H1 (cell line): ENCODE results near the gene COX7A2.

Experiments used
- BRCA1 ChIP-seq: IDR thresholded peaks from 2 replicates; pipeline ENCODE4 v1.6.1; 2012; ENCODE audit warnings: low read depth, low read length, improper control_type of control experiment
- KDM1A ChIP-seq: fragments of 200-600, 300-600 bp; sonication (generic); IDR thresholded peaks from 2 replicates; pipeline ENCODE4 v1.7.1; 2016; ENCODE audit warnings: mild to moderate bottlenecking, low read length, borderline replicate concordance
- TAF7 ChIP-seq: optimal IDR thresholded peaks from 2 replicates; pipeline ENCODE3; 2011; ENCODE audit warnings: low read depth, mild to moderate bottlenecking, inconsistent platforms, low read length, moderate library complexity, borderline replicate concordance
- ZNF274 ChIP-seq: IDR thresholded peaks from 2 replicates; pipeline ENCODE4 v1.7.0; 2012; ENCODE audit warnings: low read length, borderline replicate concordance; ENCODE audit errors: extremely low read depth
- TF ChIP-seq, protein P1 (sequence below), 3 experiments: IDR thresholded peaks; 1 replicate in 2 of 3; 2 replicates in 1 of 3; pipeline versions ENCODE4 v1.5.1 to v1.6.1; 2011; ENCODE audit warnings: low read length in 3 of 3, mild to moderate bottlenecking in 3 of 3, inconsistent platforms in 2 of 3, low read depth in 1 of 3, moderate library complexity in 1 of 3; ENCODE audit not compliant: insufficient read depth in 1 of 3; ENCODE audit errors: control extremely low read depth in 1 of 3

GRCh38 chr6:75205776-75206575 lies 37.6 kb downstream of the COX7A2 start, which contains the start of gene COL12A1:
- no peak for TF ChIP-seq KDM1A
- no peak for TF ChIP-seq ZNF274
- TF ChIP-seq BRCA1, result no peak
- no peak for TF ChIP-seq TAF7
- TF ChIP-seq, protein P1, sequence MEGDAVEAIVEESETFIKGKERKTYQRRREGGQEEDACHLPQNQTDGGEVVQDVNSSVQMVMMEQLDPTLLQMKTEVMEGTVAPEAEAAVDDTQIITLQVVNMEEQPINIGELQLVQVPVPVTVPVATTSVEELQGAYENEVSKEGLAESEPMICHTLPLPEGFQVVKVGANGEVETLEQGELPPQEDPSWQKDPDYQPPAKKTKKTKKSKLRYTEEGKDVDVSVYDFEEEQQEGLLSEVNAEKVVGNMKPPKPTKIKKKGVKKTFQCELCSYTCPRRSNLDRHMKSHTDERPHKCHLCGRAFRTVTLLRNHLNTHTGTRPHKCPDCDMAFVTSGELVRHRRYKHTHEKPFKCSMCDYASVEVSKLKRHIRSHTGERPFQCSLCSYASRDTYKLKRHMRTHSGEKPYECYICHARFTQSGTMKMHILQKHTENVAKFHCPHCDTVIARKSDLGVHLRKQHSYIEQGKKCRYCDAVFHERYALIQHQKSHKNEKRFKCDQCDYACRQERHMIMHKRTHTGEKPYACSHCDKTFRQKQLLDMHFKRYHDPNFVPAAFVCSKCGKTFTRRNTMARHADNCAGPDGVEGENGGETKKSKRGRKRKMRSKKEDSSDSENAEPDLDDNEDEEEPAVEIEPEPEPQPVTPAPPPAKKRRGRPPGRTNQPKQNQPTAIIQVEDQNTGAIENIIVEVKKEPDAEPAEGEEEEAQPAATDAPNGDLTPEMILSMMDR (IDR thresholded peaks at IDR 0.05; ENCODE audit: control extremely low read depth in 1 of 3, insufficient read depth in 1 of 3, low read depth in 1 of 3, low read length in 3 of 3), result no peak
